Measurements from ENCODE around the gene FUT7. TPM values are rescaled to one million over a fixed set of nuclear protein-coding genes. Genes with fewer than 3 reads are reported as not detected.

FUT7 gene
- total RNA-seq, 2 donors from 2014 or later: 12.1 to 27.9 TPM

DNA sequence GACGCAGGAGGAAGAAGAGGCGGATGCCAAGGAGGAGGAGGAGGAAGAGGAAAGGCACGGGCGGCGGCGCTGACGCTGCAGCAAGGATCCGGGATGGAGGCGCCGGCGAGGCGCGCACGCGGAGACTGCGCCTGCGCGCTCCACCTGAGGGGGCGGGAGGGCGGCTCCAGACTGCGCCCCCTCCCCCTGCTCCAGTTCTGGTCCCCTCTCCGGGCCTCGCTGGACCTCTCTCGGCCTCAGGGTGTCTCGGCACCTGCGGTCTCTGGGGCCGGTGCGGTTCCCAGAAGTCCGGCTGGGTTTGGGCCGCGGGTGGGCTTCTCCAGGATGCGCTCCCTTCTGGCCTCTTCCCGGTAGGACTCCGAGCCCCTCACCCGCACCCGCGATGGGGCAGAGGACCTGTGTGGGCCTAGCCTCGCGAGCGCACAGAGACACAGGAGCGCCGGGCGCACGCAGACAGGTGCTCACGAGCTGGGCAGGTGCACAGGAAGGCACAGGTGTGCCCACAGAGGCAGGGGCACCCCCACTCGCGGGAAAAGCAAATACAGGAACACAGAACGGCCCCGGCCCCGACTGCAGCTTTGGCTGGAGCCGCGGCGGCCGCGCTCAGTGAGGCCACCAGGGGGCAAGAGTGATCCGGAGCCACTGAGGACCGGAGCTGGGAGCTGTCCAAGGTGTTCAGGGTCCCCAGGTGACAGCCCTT lies 14.3 kb upstream of the FUT7 start, which contains the start of gene NPDC1:
TSS of gene NPDC1 (minus strand) at position 90 of the 700 bp plus-strand sequence. CDS start 188 bp downstream, outside the sequence.
- Mint-ChIP-seq H3K36me3 (ENCODE audit: low read depth) (peaks cover 5% of the 10 kb centered on the region), H3K4me1 (no peaks in the 10 kb centered on the region), H3K27me3 (peaks cover 8% of the 10 kb centered on the region), H3K9me3 (no peaks in the 10 kb centered on the region), H3K4me3 (peak within 1 kb of the TSS; percentile 87), H3K27ac (peak within 1 kb of the TSS; percentile 52)
- peak; percentile 82 for ATAC-seq (replicated peaks)

DNA sequence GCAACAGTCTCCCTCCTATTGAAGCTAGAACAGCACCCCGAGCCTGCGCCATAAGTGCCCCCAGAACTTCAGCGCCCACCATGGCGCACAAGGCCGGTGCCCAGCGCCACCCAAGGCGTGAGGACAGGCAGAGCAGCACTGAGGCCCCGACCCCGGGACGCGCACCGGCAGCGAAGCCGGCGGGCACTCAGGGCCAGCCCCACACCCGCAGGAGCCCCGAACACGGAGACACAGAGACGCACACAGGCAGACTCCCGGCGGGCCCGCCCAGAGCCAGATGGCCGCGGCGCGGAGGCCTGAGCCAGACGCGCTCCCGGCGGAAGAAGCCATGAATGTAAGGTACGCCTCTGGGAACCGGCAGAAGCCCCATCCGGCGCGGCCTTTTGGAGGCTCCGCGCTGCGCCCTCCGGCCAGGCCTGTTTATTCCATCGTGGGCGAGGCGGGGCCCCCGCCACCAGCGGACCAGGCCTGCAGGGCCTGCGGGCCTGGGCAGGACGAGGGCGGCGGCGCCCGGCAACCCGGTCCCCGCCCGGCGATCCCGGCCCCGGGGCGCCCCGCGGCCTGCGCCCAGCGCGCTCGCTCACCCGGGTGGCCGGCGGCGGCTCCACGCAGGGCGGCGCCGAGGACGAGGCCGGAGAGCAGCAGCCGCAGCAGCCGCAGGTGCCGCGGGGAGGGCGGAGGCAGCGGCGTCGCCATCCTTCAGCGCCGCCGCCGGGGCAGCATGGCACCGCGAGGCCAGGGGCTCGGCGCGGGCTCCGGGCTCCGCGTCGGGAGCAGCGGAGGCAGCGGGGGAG lies 13.6 kb upstream of the FUT7 start:
- peak; percentile 44 for ATAC-seq (replicated peaks)

DNA sequence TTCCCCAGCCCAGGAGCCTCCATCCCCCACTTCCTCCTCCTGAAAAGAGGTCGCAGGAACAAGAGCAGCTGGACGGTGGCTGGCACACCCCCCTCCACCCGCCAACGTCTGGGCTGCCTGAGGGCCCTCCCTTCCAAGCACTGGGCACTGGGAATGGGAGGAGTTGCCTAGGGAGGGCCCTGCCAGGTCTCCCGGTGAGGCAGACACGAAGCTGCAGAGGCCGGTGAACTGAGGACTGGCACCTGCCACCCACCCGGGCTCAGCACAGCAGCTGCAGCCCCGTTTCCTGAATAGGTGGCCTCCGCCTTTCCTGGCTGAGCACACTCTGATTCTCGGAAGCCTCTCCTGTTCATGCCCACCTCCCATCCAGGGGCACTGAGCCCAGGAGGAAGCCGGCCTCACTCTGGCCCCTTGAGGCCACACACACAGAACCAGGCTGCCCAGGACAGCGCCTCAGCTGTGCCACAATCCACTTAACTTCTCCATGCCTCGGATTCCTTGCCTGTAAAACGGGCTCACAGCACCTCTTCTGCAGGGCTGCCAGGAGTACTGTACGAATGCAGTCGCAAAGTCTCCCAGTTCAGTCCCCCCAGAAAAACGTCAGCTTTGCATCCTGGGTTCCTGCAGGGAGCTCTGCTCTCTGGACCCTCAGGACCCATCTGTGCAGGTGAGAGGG lies 12.8 kb upstream of the FUT7 start:
- Mint-ChIP-seq H3K36me3 (ENCODE audit: low read depth) (peaks cover 5% of the 10 kb centered on the region), H3K27me3 (peaks cover 3% of the 10 kb centered on the region), H3K27ac (peak overlapping the region; percentile 52), H3K4me3 (peak overlapping the region; percentile 87), H3K9me3 (no peaks in the 10 kb centered on the region), H3K4me1 (no peaks in the 10 kb centered on the region)
- ATAC-seq (replicated peaks): no peak

More for the DNA sequence above, 13.6 kb upstream of the FUT7 start:
- Mint-ChIP-seq H3K4me1 (no peaks in the 10 kb centered on the region), H3K9me3 (no peaks in the 10 kb centered on the region), H3K36me3 (ENCODE audit: low read depth) (peaks cover 5% of the 10 kb centered on the region), H3K27ac (peak overlapping the region; percentile 52), H3K27me3 (peaks cover 8% of the 10 kb centered on the region), H3K4me3 (peak overlapping the region; percentile 87)

DNA sequence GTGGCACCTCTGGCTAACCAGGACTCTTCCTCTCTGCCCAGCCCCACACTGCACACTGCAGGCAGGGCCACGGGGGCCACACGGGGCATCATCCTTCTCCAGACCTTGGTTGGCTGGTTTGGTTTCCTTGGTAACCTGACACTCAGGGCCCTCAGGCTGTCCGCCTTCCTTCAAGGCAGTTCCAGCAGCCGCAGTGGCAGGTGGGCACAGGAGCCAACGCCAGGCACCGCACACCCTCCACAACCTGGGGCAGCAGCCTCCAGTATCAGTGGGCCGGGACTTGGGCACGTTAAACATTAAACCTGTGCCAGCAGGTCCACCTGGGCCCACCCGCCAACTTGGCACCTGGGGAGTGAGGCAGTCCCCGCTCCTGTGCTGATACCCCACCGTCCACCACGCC lies 12.1 kb upstream of the FUT7 start:
- Mint-ChIP-seq H3K4me3 (peak overlapping the region; percentile 87), H3K27me3 (no peaks in the 10 kb centered on the region), H3K9me3 (no peaks in the 10 kb centered on the region)

DNA sequence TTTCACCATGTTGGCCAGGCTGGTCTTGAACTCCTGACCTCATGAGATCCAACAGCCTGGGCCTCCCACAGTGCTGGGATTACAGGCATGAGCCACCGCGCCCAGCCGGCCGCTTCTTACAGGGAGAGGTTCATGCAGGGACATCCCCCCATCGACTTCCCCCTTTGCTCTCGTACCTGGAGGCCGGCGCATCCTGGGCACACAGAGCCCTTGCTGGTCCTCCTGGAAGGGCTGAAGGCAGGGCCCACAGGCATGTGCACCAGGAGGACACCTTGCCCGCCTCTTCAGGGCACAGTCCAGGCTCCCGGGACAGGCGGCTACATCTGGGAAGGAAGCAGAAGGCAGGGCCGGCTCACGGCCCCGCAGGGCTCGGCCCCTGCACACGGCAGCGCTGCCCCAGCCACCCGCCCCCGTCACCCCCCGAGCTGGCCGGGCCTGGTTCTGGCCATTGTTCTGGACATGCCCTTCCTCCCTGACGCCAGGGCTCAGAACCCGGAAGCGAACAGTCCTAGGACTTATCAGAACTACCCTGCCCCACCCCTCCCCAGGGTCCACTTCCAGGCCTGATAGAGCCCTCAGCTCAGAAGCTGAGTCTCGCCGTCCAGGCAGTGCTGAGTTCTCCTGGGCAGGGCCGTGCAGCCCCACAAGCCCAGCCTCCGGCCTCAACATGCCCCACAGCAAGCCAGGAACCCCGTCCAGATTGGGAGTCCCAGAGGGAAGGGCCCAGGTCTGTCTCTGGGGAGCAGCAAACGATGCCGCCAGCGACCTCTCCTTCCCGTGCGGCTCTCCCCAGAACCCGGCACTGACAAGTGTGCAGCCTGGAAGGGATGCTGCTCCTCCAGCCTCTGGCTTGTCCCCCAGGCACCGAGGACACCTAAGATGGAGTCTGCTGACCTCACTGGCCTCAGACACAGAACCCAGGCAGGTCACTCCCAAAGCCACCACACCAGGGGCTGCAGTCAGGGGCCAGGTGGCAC lies 11.2 kb upstream of the FUT7 start:
- Mint-ChIP-seq H3K36me3 (ENCODE audit: low read depth) (peaks cover 20% of the 10 kb centered on the region), H3K9me3 (no peaks in the 10 kb centered on the region), H3K27me3 (no peaks in the 10 kb centered on the region), H3K4me1 (no peaks in the 10 kb centered on the region), H3K27ac (no peak overlapping the region), H3K4me3 (no peak overlapping the region)
- no peak for ATAC-seq (replicated peaks)

More for the DNA sequence above, 12.1 kb upstream of the FUT7 start:
- Mint-ChIP-seq H3K4me1 (no peaks in the 10 kb centered on the region), H3K27ac (no peak overlapping the region), H3K36me3 (ENCODE audit: low read depth) (peaks cover 10% of the 10 kb centered on the region)
- no peak for ATAC-seq (replicated peaks)

DNA sequence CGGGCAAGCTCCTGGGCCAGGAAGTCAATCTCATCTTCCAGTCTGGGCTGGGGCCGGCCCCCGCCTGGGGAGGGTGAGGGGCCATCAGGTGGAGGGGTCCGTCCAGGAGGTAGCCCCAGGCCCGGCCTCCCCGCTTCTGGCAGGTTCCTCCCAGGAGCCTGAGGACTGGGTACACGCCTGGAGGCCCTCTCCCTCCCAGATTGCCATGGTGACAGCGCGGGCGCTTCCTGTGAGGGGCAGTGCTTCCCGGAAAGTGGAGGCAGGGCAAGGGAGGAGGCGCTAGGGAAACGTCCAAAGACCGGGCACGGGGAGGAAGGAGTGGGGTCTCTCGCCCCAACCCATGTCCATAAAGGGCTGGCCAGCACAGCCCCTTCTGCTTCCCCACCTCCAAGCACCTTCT lies 9.2 kb upstream of the FUT7 start:
- Mint-ChIP-seq H3K4me3 (no peak overlapping the region), H3K36me3 (ENCODE audit: low read depth) (peaks cover 23% of the 10 kb centered on the region), H3K9me3 (no peaks in the 10 kb centered on the region), H3K4me1 (no peaks in the 10 kb centered on the region), H3K27ac (no peak overlapping the region), H3K27me3 (no peaks in the 10 kb centered on the region)
- no peak for ATAC-seq (replicated peaks)

DNA sequence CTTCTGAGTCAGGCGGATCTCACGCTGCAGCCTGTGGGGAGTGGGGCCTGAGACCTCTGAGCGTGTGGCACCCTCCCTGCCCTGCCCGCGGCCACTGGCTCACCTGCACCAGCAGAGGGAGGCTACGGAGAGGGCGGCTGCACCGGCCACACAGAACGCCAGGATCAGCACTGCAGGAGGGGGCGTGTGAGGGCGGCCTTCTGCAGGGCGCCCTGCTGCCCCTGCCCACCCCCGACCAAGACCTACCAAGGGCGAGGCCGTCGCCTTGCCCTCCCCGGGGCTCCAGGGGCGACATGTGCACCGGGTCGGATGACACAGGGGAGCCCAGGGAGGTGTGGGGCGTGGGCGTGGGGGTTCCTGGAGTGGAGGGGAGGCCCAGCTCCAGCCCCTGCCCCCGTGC lies 8.7 kb upstream of the FUT7 start:
- Mint-ChIP-seq H3K4me1 (no peaks in the 10 kb centered on the region), H3K27ac (no peak overlapping the region), H3K9me3 (no peaks in the 10 kb centered on the region), H3K36me3 (ENCODE audit: low read depth) (peaks cover 23% of the 10 kb centered on the region), H3K4me3 (no peak overlapping the region), H3K27me3 (no peaks in the 10 kb centered on the region)
- no peak for ATAC-seq (replicated peaks)

DNA sequence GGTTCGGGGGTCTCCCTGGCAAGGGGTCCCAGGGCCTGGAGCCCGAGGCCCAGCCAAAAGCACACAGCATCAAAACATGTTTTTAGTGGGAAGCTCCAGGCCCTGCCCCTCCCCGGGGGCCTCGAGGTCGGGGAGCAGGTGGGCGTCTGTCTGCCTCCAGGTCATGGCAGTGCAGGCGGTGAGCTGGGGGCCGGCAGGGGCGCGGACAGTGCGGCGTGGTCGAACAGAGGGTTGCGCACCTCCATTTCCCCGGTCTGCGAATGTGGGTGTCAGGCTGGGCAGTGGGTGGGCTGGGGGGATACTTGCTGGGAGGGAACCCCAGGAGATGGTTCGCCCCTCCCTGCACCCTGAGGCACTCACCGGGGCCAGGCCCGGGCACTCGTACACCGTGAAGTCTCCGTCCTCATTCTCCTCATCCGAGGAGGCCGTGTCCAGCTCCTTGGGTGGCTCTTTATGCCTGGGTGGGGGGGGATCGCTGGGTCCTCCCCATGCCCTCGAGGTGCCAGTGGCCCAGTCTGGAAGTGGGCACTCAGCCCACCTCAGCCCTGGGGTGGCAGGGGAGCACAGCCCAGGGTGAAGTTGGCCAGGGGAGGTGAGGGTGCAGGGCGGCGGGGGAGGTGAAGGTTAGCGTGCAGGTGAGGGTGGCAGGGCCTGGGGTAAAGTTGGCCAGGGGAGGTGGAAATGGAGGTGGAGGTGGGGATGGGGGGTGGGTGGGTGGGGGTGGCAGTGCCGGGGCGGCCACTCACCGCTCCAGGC lies 7.9 kb upstream of the FUT7 start:
- Mint-ChIP-seq H3K4me1 (peaks cover under 1% of the 10 kb centered on the region), H3K4me3 (no peak overlapping the region), H3K36me3 (ENCODE audit: low read depth) (peaks cover 19% of the 10 kb centered on the region), H3K9me3 (no peaks in the 10 kb centered on the region), H3K27ac (no peak overlapping the region), H3K27me3 (no peaks in the 10 kb centered on the region)
- no peak for ATAC-seq (replicated peaks)

DNA sequence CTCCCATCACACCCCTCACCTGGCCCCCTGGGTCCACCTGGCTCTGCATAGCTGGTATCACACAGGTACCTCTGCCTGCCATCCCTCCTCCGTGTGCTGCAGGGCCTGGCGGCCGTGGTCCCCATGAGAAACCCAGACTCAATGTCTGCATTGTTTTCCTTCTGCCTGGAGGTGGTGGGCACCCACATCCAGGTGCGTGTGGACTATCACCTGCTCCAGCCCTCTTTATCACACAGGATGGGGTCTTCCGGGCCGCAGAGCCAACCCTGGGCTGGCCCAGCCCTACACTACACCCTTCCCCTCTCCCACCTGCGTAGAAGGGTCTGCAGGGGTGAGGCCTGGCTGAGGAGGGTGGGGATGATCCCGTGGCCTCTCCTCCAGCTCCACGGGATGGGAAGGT lies 7.0 kb upstream of the FUT7 start:
- Mint-ChIP-seq H3K9me3 (no peaks in the 10 kb centered on the region), H3K36me3 (ENCODE audit: low read depth) (peaks cover 18% of the 10 kb centered on the region), H3K27ac (no peak overlapping the region), H3K27me3 (no peaks in the 10 kb centered on the region), H3K4me3 (no peak overlapping the region), H3K4me1 (peaks cover 4% of the 10 kb centered on the region)
- ATAC-seq (replicated peaks): no peak

DNA sequence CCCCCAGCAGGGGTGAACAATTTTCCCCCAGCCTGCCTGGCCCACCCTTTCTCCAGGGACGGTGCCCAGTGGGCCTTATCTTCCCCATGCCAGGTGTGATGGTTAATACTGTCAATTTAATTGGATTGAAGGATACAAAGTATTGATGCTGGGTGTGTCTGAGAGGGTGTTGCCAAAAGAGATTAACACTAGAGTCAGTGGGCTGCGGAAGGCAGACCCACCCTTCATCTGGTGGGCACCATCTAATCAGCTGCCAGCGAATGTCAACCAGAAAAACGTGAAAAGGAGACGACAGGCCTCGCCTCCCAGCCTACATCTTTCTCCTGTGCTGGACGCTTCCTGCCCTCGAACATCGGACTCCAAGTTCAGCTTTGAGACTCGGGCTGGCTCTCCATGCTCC lies 5.6 kb upstream of the FUT7 start:
- Mint-ChIP-seq H3K4me3 (no peak overlapping the region), H3K27me3 (no peaks in the 10 kb centered on the region), H3K36me3 (ENCODE audit: low read depth) (peaks cover 18% of the 10 kb centered on the region), H3K9me3 (no peaks in the 10 kb centered on the region), H3K4me1 (peaks cover 4% of the 10 kb centered on the region), H3K27ac (no peak overlapping the region)
- ATAC-seq (replicated peaks): no peak

DNA sequence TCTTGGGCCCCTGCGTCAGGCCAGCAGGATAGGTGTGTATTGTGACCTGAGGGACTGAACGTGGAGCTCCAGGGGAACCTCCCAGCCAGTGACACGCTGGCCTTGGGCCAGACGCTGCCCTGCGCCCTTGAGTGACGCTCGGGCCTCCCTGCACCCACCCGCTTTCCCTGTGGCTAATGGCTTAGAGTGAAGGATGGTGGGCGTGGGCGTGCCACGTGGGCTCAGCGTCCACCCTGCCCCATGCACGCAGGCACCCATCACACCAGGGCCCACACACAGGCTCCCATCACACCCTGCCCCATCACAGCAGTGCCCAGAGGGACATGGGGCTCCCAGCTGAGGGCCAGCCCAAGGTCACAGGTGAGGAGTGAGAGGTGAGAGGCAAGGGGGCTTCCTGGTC lies 5.1 kb upstream of the FUT7 start:
- Mint-ChIP-seq H3K4me1 (peaks cover 4% of the 10 kb centered on the region), H3K36me3 (ENCODE audit: low read depth) (peaks cover 18% of the 10 kb centered on the region), H3K27me3 (no peaks in the 10 kb centered on the region), H3K27ac (no peak overlapping the region), H3K4me3 (no peak overlapping the region), H3K9me3 (no peaks in the 10 kb centered on the region)
- ATAC-seq (replicated peaks): no peak

DNA sequence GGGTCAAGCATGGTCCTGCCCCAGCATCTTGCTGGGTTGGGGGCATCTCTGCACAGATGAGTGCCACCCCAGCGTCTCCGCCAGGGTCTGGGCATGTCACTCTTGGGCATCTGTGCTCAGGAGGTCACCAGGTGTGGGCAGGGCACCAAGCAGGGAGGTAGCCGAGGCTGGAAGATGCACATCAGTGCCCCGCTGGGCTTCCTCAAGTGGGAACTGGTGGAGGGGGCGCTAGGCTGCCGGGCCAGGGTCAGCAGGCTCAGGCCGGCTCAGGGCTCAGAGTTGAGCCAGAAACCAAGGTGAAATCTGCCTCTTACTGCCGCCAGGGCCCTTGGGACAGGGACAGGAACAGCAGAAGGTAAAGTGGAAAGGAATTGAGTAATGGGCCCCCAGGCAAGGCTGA lies 4.0 kb upstream of the FUT7 start:
- Mint-ChIP-seq H3K9me3 (no peaks in the 10 kb centered on the region), H3K4me3 (peak overlapping the region; percentile 86), H3K4me1 (peaks cover 5% of the 10 kb centered on the region), H3K27me3 (no peaks in the 10 kb centered on the region), H3K36me3 (ENCODE audit: low read depth) (peaks cover 20% of the 10 kb centered on the region), H3K27ac (no peak overlapping the region)
- ATAC-seq (replicated peaks): no peak

DNA sequence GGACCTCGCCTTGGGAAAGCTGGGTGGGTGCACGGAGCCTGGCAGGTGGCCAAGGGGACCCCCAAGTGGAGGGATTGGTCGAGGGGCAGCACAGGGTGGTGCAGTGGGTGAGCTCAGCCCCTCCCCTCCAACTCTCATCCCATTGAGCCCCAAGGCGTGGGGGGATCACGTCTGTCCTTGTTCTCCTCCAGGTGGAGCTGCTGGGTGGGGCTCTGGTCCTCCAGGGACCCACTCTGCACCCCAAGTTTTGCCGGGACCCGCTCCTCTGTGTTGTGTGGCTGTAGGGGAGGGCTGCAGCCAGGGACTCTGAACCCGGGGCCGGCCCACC lies 3.6 kb upstream of the FUT7 start:
- peak overlapping the region; percentile 86 for H3K4me3 Mint-ChIP-seq
- no peak for ATAC-seq (replicated peaks)

More for the DNA sequence above, 3.6 kb upstream of the FUT7 start:
- Mint-ChIP-seq H3K36me3 (ENCODE audit: low read depth) (peaks cover 25% of the 10 kb centered on the region), H3K27me3 (no peaks in the 10 kb centered on the region), H3K4me1 (peaks cover 9% of the 10 kb centered on the region), H3K9me3 (no peaks in the 10 kb centered on the region), H3K27ac (peak overlapping the region; percentile 89)
